GM06990 (cell line): ENCODE data around the gene NSG1.

Experiments used
- DNase-seq: peaks from one replicate; pipeline ENCODE4 v3.0.0-alpha.2; 2011; ENCODE audit not compliant: insufficient read length; ENCODE audit errors: extremely low read depth
- H3K27me3 ChIP-seq: replicated peaks from 2 replicates; pipeline ENCODE4 v1.6.0; 2011; ENCODE audit warnings: low read length; ENCODE audit not compliant: control insufficient read depth, insufficient read depth
- H3K36me3 ChIP-seq: 2 replicates; pipeline ENCODE4 v1.5.1; 2011; ENCODE audit warnings: low read length; ENCODE audit not compliant: control insufficient read depth, insufficient read depth
- H3K4me3 ChIP-seq: replicated peaks from 2 replicates; pipeline ENCODE4 v1.5.1; 2011; ENCODE audit warnings: low read depth, mild to moderate bottlenecking, control low read depth, low read length
- TF ChIP-seq, protein P1 (sequence below): IDR thresholded peaks from 2 replicates; pipeline ENCODE4 v1.5.1; 2011; ENCODE audit warnings: low read length, control low read depth, mild to moderate bottlenecking, inconsistent platforms; ENCODE audit not compliant: insufficient read depth, poor library complexity, severe bottlenecking

Gene NSG1

GRCh38 chr4:4402966-4403365, 16.1 kb downstream of the NSG1 start:
- Histone ChIP-seq H3K4me3 (no peak overlapping the region), H3K27me3 (no peaks in the 10 kb centered on the region), H3K36me3 (no peaks in the 10 kb centered on the region)
- no peak for DNase-seq
- TF ChIP-seq, protein P1, sequence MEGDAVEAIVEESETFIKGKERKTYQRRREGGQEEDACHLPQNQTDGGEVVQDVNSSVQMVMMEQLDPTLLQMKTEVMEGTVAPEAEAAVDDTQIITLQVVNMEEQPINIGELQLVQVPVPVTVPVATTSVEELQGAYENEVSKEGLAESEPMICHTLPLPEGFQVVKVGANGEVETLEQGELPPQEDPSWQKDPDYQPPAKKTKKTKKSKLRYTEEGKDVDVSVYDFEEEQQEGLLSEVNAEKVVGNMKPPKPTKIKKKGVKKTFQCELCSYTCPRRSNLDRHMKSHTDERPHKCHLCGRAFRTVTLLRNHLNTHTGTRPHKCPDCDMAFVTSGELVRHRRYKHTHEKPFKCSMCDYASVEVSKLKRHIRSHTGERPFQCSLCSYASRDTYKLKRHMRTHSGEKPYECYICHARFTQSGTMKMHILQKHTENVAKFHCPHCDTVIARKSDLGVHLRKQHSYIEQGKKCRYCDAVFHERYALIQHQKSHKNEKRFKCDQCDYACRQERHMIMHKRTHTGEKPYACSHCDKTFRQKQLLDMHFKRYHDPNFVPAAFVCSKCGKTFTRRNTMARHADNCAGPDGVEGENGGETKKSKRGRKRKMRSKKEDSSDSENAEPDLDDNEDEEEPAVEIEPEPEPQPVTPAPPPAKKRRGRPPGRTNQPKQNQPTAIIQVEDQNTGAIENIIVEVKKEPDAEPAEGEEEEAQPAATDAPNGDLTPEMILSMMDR: no peak

DNA sequence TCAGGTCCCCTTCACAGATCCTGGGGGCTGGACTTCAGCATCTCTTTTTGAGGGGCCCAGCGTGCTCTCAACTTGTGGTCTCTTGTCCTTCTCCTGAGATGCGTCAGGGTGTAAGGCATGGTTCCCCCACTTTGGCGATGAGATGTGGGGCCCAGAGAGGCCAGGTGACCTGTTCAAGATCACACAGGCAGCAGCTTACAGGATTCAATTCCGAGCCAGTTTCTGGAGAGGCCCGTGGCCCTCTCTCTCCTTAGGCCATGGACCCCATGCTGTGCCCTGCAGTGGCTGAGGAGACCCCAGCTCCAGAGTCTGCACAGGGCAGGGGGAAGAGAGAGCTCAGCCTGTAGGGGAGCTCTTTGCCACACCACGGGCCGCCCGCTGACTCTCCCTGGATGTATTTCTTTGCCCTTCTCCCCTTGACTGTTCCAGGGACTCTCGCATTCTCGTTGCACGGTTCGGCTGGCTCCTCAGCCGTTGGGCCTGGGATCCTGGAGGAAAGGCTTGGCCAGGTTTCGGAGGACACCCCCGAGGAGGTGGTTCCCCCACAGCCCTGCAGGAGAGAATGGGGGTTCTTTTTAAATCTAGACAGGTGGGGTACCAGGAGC, 18.6 kb downstream of the NSG1 start:
- Histone ChIP-seq H3K36me3 (no peaks in the 10 kb centered on the region), H3K4me3 (no peak overlapping the region), H3K27me3 (no peaks in the 10 kb centered on the region)
- no peak for DNase-seq
- TF ChIP-seq, protein P1: no peak

DNA sequence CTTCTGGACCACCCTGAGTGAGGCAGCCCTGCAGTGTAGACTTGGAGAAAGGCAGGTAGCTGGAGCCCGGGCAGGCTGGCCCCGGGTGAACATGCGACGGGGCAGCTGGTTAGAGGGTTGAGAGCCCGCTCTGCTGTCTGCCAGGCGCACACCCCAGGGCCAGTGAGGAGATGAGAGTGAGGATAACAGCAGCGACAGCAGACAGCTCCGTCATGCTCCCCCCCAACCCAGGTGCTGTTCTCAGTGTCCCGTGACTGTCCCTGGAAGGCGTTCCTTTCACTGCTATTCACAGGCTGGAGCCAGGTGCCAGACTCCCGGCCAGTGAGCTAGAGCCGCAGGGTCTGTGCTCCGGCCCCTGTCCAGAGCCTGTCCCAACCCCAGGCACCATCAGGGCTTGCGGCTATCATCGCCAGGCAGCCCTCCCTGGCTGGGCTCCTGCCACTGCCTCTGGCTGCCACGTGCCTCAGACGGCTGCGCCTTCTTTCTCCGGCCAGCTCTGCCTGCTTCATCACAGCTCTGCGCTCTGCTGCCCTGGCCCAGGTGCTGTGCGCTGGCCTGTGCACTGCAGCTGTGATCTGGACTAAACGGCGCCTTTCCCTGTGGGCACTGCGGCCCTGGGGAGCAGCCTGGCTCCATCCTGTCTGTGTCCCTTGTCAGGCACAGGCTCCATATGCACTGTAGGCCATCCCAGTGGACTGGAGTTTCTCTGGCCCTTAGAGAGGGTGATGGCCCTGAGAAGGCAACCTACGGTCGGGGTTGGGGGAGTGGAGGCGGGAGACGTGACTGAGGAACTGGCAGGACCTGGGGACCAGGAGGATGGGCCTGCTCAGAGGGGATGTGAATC, 19.8 kb downstream of the NSG1 start:
- no peaks in the 10 kb centered on the region for H3K27me3 ChIP-seq
- H3K4me3 ChIP-seq: no peak overlapping the region
- H3K36me3 ChIP-seq: no peaks in the 10 kb centered on the region
- TF ChIP-seq, protein P1: no peak
- DNase-seq: no peak

- TF ChIP-seq, protein P1: no peak
- no peaks in the 10 kb centered on the region for H3K36me3 ChIP-seq
- no peak overlapping the region for H3K4me3 ChIP-seq
- no peak for DNase-seq
- no peaks in the 10 kb centered on the region for H3K27me3 ChIP-seq
Measured at GRCh38 chr4:4407299-4408131, 20.6 kb downstream of the NSG1 start.

GRCh38 chr4:4408132-4408523, 21.2 kb downstream of the NSG1 start:
- Histone ChIP-seq H3K27me3 (no peaks in the 10 kb centered on the region), H3K4me3 (no peak overlapping the region), H3K36me3 (no peaks in the 10 kb centered on the region)
- TF ChIP-seq, protein P1: no peak
- DNase-seq: no peak
